ENCODE measurements around the gene NR1I3.

NR1I3 gene

DNA sequence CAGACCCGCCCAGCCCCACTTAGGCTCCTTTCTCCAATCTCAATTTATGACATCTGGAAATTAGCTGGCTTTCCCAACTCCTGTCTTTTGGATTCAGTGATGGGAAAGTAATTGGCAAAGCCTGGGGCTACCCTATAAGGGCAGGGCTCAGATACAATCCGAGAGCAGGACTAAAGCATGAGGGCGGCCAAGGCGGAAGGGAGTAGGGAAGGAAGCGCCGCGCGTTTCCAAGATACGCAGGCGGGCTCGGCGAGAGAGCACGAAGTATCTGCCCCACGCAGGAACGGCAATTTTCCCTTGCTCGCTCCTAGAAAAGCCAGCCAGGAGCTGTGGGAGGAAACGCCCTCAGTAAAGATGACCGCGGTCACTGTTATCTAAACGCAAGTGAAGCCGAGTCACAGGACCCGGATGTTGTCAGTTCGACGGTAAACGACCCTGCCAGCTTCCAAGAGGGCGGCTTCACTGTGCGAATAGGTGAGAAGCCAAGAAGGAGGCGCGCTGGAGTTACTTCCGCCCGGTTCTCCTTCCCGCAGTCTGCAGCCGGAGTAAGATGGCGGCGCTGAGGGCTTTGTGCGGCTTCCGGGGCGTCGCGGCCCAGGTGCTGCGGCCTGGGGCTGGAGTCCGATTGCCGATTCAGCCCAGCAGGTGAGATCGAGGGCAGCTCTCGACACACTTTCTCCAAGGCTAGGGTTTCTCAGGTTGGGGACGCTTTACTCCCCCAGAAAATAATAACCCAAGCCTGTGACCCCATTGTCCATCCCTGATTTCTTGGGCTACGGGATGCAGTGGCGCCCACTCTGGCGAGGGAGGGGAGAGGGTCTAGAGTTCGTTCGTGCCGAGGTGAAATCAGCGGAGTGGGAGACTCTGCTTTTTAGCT, 35.9 kb downstream of the NR1I3 start, which contains the start of gene NDUFS2:
NDUFS2 (plus strand) TSS at position 532 of the 877 bp plus-strand sequence; CDS start at position 551, 19 bp downstream.
- TF ChIP-seq CTCF (IDR thresholded peaks at IDR 0.05): no peak
- Histone ChIP-seq H3K27ac (peak within 1 kb of the TSS; percentile 97 to 98), H3K4me3 (peak within 1 kb of the TSS; percentile 94)
- DNase-seq (ENCODE audit: low spot score): peak; percentile 99

- no peak for TF ChIP-seq CTCF (IDR thresholded peaks at IDR 0.05)
- peak; percentile 89 for DNase-seq (ENCODE audit: low spot score)
- H3K4me3 ChIP-seq: peak overlapping the region; percentile 94
- H3K27ac ChIP-seq: peak overlapping the region; percentile 97 to 98
Measured at GRCh38 chr1:161200992-161201835, 36.8 kb downstream of the NR1I3 start.

GRCh38 chr1:161200421-161200991, 37.5 kb downstream of the NR1I3 start:
- peak overlapping the region; percentile 94 for H3K4me3 ChIP-seq
- no peak for TF ChIP-seq CTCF (IDR thresholded peaks at IDR 0.05)
- H3K27ac ChIP-seq: peak overlapping the region; percentile 97 to 98
- DNase-seq (ENCODE audit: low spot score): no peak

- TF ChIP-seq CTCF (IDR thresholded peaks at IDR 0.05): no peak
- Histone ChIP-seq H3K4me3 (peak overlapping the region; percentile 75), H3K27ac (peak overlapping the region; percentile 97 to 98)
- DNase-seq (ENCODE audit: low spot score): no peak
Measured at GRCh38 chr1:161199506-161200139, 38.4 kb downstream of the NR1I3 start.

- Histone ChIP-seq H3K27ac (peak within 1 kb of the TSS; percentile 97 to 98), H3K4me3 (peak within 1 kb of the TSS; percentile 75)
- peak; percentile 91 for DNase-seq (ENCODE audit: low spot score)
- TF ChIP-seq CTCF (IDR thresholded peaks at IDR 0.05): no peak
Measured at GRCh38 chr1:161198897-161199431, 39.0 kb downstream of the NR1I3 start, which contains the start of gene ADAMTS4. TSS of gene ADAMTS4 (minus strand) at chr1:161199054. CDS start at chr1:161198627, 427 bp downstream.

Measured in coronary artery (tissue), 2 donors.